SK-N-SH treated with all-trans-retinoic acid at 6 μM for 48 hours (cell line): ENCODE measurements around the gene OXNAD1.

Source experiments
- ATAC-seq: fragments of 200-7000 bp; cut with Tn5 transposase; 3 replicates; pipeline ENCODE4 v1.9.1; 2020; ENCODE audit warnings: mild to moderate bottlenecking, moderate library complexity
- ARNTL ChIP-seq: fragments of 450-650 bp; formaldehyde crosslinking; IDR thresholded peaks from 2 replicates; pipeline ENCODE4 v1.5.0; 2020; ENCODE audit warnings: low read depth, mild to moderate bottlenecking, moderate library complexity, borderline replicate concordance
- BACH2 ChIP-seq: fragments of 250-450 bp; sonication (Bioruptor Pico); IDR thresholded peaks from 2 replicates; pipeline ENCODE4 v1.9.0; 2021; ENCODE audit warnings: mild to moderate bottlenecking, borderline replicate concordance
- CREB5 ChIP-seq: fragments of 250-450 bp; sonication (Bioruptor Pico); IDR thresholded peaks from 2 replicates; pipeline ENCODE4 v1.5.1; 2020; ENCODE audit warnings: low read depth, mild to moderate bottlenecking, moderate library complexity
- CSDC2 ChIP-seq: fragments of 250-450 bp; sonication (Bioruptor Pico); IDR thresholded peaks from 2 replicates; pipeline ENCODE4 v1.5.0; 2020; ENCODE audit warnings: mild to moderate bottlenecking, moderate library complexity
- GLIS3 ChIP-seq: fragments of 250-450 bp; sonication (Bioruptor Pico); IDR thresholded peaks from 2 replicates; pipeline ENCODE4 v1.5.0; 2020; ENCODE audit warnings: mild to moderate bottlenecking, moderate library complexity
- ISL1 ChIP-seq: fragments of 250-450 bp; sonication (Bioruptor Pico); IDR thresholded peaks from 2 replicates; pipeline ENCODE4 v2.1.2; 2022; ENCODE audit warnings: mild to moderate bottlenecking, moderate library complexity
- OSR1 ChIP-seq: fragments of 250-450 bp; sonication (Bioruptor Pico); IDR thresholded peaks from 2 replicates; pipeline ENCODE4 v1.8.0; 2022; ENCODE audit warnings: moderate library complexity, mild to moderate bottlenecking, inconsistent platforms
- PPARA ChIP-seq: fragments of 250-450 bp; sonication (Bioruptor Pico); IDR thresholded peaks from 2 replicates; pipeline ENCODE4 v1.5.0; 2020; ENCODE audit warnings: mild to moderate bottlenecking, borderline replicate concordance
- RARB ChIP-seq: fragments of 250-450 bp; sonication (Bioruptor Pico); IDR thresholded peaks from 2 replicates; pipeline ENCODE4 v1.8.0; 2021; ENCODE audit warnings: mild to moderate bottlenecking, moderate library complexity
- SNAI2 ChIP-seq: fragments of 250-450 bp; sonication (Bioruptor Pico); IDR thresholded peaks from 2 replicates; pipeline ENCODE4 v1.5.0; 2020; ENCODE audit warnings: mild to moderate bottlenecking, moderate library complexity
- TCF4 ChIP-seq: fragments of 250-450 bp; sonication (Bioruptor Pico); IDR thresholded peaks from 2 replicates; pipeline ENCODE4 v1.8.0; 2021; ENCODE audit warnings: mild to moderate bottlenecking, moderate library complexity, borderline replicate concordance
- ZC3H10 ChIP-seq: fragments of 250-450 bp; sonication (Bioruptor Pico); IDR thresholded peaks from 2 replicates; pipeline ENCODE4 v1.5.1; 2021; ENCODE audit warnings: mild to moderate bottlenecking, moderate library complexity
- ZFP3 ChIP-seq: fragments of 250-450 bp; sonication (Bioruptor Pico); IDR thresholded peaks from 2 replicates; pipeline ENCODE4 v1.5.0; 2020; ENCODE audit warnings: mild to moderate bottlenecking, moderate library complexity
- ZNF565 ChIP-seq: fragments of 450-650 bp; formaldehyde crosslinking; conservative IDR thresholded peaks from 2 replicates; pipeline ENCODE4 v1.5.0; 2020; ENCODE audit warnings: low read depth, mild to moderate bottlenecking, moderate library complexity
- ZNF8 ChIP-seq: fragments of 450-650 bp; formaldehyde crosslinking; IDR thresholded peaks from 2 replicates; pipeline ENCODE4 v1.5.0; 2020; ENCODE audit warnings: mild to moderate bottlenecking, moderate library complexity
- TF ChIP-seq, protein P1 (sequence below): fragments of 250-450 bp; sonication (Bioruptor Pico); IDR thresholded peaks from 2 replicates; pipeline ENCODE4 v1.5.0; 2020; ENCODE audit warnings: mild to moderate bottlenecking, moderate library complexity
- TF ChIP-seq, protein P2 (sequence below): fragments of 250-450 bp; sonication (Bioruptor Pico); IDR thresholded peaks from 2 replicates; pipeline ENCODE4 v1.5.1; 2021; ENCODE audit warnings: mild to moderate bottlenecking, moderate library complexity
- TF ChIP-seq, protein P3 (sequence below): fragments of 250-450 bp; sonication (Bioruptor Pico); IDR thresholded peaks from 2 replicates; pipeline ENCODE4 v1.8.0; 2021; ENCODE audit warnings: low read depth, mild to moderate bottlenecking, moderate library complexity, borderline replicate concordance

The OXNAD1 gene

DNA sequence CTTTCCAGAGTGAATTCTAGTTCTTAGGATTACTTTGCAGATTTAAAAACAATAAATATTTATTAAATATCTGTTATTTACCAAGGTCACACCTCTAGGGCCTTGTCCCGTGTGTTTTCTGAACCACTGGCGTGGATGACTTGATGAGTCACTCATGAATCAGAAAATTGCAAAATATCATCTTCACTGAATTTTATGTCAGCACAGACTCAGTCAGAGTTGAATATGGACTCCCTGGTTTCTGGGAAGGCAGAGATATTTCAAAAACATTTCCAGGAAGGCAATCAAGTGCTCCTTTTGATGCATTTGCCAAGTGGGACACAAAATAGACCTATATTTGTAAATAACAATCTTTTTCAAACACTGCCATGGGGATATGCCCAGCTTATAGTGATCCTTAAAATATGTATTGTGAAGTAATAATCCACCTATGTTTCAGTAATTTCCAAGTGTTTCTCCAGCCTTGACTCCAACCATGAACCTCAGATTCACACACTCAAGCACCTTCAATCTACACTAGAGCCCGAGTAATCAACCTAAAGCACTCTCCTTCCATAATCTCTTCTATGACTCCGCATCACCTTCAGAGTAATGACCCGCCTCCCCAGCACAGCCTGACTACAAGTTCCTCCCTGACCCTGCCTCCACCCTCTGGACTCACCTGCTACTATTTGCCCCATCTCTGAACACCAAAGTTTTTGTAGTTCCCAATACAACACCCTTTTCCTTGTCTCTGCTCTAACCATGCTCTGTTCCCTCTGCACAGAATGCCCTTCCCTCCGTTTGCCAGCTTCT is 24.6 kb upstream of the OXNAD1 start:
- no peak for TF ChIP-seq RARB
- TF ChIP-seq, protein P1, sequence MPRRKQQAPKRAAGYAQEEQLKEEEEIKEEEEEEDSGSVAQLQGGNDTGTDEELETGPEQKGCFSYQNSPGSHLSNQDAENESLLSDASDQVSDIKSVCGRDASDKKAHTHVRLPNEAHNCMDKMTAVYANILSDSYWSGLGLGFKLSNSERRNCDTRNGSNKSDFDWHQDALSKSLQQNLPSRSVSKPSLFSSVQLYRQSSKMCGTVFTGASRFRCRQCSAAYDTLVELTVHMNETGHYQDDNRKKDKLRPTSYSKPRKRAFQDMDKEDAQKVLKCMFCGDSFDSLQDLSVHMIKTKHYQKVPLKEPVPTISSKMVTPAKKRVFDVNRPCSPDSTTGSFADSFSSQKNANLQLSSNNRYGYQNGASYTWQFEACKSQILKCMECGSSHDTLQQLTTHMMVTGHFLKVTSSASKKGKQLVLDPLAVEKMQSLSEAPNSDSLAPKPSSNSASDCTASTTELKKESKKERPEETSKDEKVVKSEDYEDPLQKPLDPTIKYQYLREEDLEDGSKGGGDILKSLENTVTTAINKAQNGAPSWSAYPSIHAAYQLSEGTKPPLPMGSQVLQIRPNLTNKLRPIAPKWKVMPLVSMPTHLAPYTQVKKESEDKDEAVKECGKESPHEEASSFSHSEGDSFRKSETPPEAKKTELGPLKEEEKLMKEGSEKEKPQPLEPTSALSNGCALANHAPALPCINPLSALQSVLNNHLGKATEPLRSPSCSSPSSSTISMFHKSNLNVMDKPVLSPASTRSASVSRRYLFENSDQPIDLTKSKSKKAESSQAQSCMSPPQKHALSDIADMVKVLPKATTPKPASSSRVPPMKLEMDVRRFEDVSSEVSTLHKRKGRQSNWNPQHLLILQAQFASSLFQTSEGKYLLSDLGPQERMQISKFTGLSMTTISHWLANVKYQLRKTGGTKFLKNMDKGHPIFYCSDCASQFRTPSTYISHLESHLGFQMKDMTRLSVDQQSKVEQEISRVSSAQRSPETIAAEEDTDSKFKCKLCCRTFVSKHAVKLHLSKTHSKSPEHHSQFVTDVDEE, result no peak
- TF ChIP-seq ISL1 (CRISPR knock-in tag), result no peak
- TF ChIP-seq, protein P2, sequence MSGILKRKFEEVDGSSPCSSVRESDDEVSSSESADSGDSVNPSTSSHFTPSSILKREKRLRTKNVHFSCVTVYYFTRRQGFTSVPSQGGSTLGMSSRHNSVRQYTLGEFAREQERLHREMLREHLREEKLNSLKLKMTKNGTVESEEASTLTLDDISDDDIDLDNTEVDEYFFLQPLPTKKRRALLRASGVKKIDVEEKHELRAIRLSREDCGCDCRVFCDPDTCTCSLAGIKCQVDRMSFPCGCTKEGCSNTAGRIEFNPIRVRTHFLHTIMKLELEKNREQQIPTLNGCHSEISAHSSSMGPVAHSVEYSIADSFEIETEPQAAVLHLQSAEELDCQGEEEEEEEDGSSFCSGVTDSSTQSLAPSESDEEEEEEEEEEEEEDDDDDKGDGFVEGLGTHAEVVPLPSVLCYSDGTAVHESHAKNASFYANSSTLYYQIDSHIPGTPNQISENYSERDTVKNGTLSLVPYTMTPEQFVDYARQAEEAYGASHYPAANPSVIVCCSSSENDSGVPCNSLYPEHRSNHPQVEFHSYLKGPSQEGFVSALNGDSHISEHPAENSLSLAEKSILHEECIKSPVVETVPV (CRISPR knock-in tag), result no peak
- TF ChIP-seq ZFP3, result no peak
- no peak for TF ChIP-seq OSR1
- no peak for TF ChIP-seq GLIS3 (CRISPR knock-in tag)
- ATAC-seq, result peak; percentile 42

DNA sequence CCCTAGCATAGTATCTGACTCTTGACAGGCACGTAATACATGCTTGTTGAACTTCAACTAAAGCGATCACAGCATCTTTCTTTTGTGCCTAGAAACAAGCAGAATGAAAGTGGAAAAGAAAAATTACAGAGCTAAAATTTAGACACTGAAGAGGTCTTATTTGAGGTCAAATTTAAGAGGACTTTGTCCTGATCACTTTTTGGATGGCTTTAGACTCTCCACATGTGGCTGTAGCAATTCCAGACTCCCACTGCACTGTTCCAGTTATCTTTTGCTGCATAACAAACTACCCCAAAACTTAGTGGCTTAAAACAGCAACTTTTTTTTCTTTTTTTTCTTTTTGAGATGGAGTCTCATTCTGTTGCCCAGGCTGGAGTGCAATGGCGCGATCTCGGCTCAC is 23.8 kb upstream of the OXNAD1 start:
- TF ChIP-seq ZNF565 (CRISPR knock-in tag), result no peak
- TF ChIP-seq, protein P3, sequence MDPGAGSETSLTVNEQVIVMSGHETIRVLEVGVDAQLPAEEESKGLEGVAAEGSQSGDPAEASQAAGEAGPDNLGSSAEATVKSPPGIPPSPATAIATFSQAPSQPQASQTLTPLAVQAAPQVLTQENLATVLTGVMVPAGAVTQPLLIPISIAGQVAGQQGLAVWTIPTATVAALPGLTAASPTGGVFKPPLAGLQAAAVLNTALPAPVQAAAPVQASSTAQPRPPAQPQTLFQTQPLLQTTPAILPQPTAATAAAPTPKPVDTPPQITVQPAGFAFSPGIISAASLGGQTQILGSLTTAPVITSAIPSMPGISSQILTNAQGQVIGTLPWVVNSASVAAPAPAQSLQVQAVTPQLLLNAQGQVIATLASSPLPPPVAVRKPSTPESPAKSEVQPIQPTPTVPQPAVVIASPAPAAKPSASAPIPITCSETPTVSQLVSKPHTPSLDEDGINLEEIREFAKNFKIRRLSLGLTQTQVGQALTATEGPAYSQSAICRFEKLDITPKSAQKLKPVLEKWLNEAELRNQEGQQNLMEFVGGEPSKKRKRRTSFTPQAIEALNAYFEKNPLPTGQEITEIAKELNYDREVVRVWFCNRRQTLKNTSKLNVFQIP, result no peak
- TF ChIP-seq BACH2, result no peak
- TF ChIP-seq, protein P2 (CRISPR knock-in tag), result no peak
- TF ChIP-seq TCF4 (CRISPR knock-in tag), result no peak
- no peak for TF ChIP-seq OSR1
- TF ChIP-seq, protein P1, result no peak
- no peak for TF ChIP-seq ARNTL (CRISPR knock-in tag)
- TF ChIP-seq RARB, result no peak
- TF ChIP-seq ZNF8 (CRISPR knock-in tag), result no peak
- no peak for TF ChIP-seq PPARA (CRISPR knock-in tag)
- no peak for TF ChIP-seq ZC3H10 (CRISPR knock-in tag)
- no peak for TF ChIP-seq ISL1 (CRISPR knock-in tag)
- TF ChIP-seq CREB5 (CRISPR knock-in tag), result no peak
- TF ChIP-seq SNAI2, result no peak
- no peak for ATAC-seq

DNA sequence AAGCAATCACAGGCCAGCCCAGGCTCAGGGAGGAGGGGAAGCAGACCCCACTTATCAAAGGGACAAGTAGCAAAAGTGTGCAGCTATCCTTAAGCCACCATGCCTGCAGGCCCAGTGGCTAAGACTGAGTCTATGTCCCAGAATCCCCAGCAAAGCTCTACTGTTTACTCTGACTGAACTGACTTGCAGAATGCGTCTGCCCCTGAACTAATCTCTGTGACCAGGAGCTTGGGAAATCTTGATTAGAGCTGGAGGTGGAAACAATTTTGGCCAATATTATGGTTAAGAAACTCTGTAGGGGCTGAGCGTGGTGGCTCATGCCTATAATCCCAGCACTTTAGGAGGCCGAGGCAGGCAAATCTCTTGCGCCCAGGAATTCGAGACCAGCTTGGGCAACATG is 22.8 kb upstream of the OXNAD1 start:
- TF ChIP-seq, protein P1, result no peak
- TF ChIP-seq ZNF8 (CRISPR knock-in tag) (no peak), CSDC2 (CRISPR knock-in tag) (no peak), ZFP3 (no peak), PPARA (CRISPR knock-in tag) (no peak), ZC3H10 (CRISPR knock-in tag) (no peak)
- ATAC-seq, result no peak
